Stimulated activated CD8-positive, alpha-beta memory T cell treated with anti-CD3 and anti-CD28 coated beads, Interleukin-2, amount 100 ng/mL, for 1 hour (primary cell): ENCODE data around the gene DMD.

ENCODE experiments used
- DNase-seq, 2 donors: peaks; one replicate each; pipeline ENCODE4 v3.0.0-alpha.2; 2020; ENCODE audit warnings: low read depth in 2 of 2

The DMD gene

GRCh38 chrX:33041141-33041540 lies 170.2 kb downstream of the DMD start:
- DNase-seq = no peak

GRCh38 chrX:33032700-33033099 lies 178.6 kb downstream of the DMD start:
- DNase-seq = no peak

- no peak for DNase-seq
These were observed 196.4 kb downstream of the DMD start for GRCh38 chrX:33014949-33015348.

GRCh38 chrX:33014086-33014485 lies 197.3 kb downstream of the DMD start:
- DNase-seq = no peak

- DNase-seq = no peak
These were observed 210.2 kb downstream of the DMD start for GRCh38 chrX:33001107-33001506.

- no peak for DNase-seq
These were observed 212.6 kb downstream of the DMD start for GRCh38 chrX:32998776-32999175.

- no peak for DNase-seq
These were observed 215.9 kb downstream of the DMD start for GRCh38 chrX:32995427-32995826.

- DNase-seq = no peak
These were observed 224.2 kb downstream of the DMD start for GRCh38 chrX:32987142-32987541.

- no peak for DNase-seq
These were observed 225.8 kb downstream of the DMD start for GRCh38 chrX:32985544-32985943.

GRCh38 chrX:32966821-32967355 lies 244.5 kb downstream of the DMD start:
- DNase-seq = no peak

- DNase-seq = no peak
These were observed 257.2 kb downstream of the DMD start for GRCh38 chrX:32954125-32954524.

GRCh38 chrX:32948130-32948529 lies 263.2 kb downstream of the DMD start:
- no peak for DNase-seq

GRCh38 chrX:32937043-32937442 lies 274.3 kb downstream of the DMD start:
- DNase-seq = no peak

GRCh38 chrX:32933548-32933947 lies 277.8 kb downstream of the DMD start:
- no peak for DNase-seq

- no peak for DNase-seq
These were observed 282.3 kb downstream of the DMD start for GRCh38 chrX:32929040-32929439.

- DNase-seq = no peak
These were observed 315.3 kb downstream of the DMD start for GRCh38 chrX:32896088-32896487.

GRCh38 chrX:32894679-32895078 lies 316.7 kb downstream of the DMD start:
- no peak for DNase-seq

GRCh38 chrX:32893751-32894150 lies 317.6 kb downstream of the DMD start:
- no peak for DNase-seq

GRCh38 chrX:32877592-32877991 lies 333.8 kb downstream of the DMD start:
- no peak for DNase-seq

- DNase-seq = no peak
These were observed 336.5 kb downstream of the DMD start for GRCh38 chrX:32874839-32875238.

- DNase-seq = no peak
These were observed 337.6 kb downstream of the DMD start for GRCh38 chrX:32873786-32874185.

GRCh38 chrX:32871636-32872035 lies 339.7 kb downstream of the DMD start:
- no peak for DNase-seq

GRCh38 chrX:32868524-32868895 lies 342.8 kb downstream of the DMD start:
- DNase-seq = no peak

GRCh38 chrX:32867781-32868523 lies 343.4 kb downstream of the DMD start:
- DNase-seq = no peak
